HCT116 (cell line): ENCODE measurements around the gene OR10A2.

Experiments used
- EZH2 ChIP-seq: fragments of 200-600 bp; sonication (generic); IDR thresholded peaks from 2 replicates; pipeline ENCODE4 v1.6.1; 2017; ENCODE audit warnings: antibody characterized with exemption, mixed run types
- RAD21 ChIP-seq: IDR thresholded peaks from 2 replicates; pipeline ENCODE4 v1.6.1; 2012; ENCODE audit warnings: low read depth, mild to moderate bottlenecking

DNA sequence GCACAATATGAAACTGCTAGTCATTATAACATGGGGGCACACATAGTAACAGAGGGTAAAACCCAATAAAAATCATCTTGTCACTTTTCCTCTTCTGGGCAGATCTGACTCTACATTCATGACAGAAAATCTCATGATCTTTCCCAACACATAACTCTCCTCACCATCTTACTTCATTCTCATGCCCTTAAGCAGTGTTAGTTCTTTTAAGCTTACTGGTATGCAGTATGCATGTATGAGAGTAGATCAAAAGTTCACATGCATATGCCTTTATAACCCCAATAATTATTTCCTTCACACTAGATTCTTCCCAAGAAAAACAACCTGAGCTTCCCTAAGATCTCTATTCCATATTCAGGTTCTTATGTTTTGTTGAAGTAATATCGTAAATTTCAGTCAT lies 8.4 kb downstream of the OR10A2 start:
- TF ChIP-seq EZH2 (no peak), RAD21 (no peak)
